Memory B cell (primary cell): ENCODE data around the gene PXN.
A peak's percentile ranks its signal among the peaks of the same experiment; 100 is the strongest.
"Not testable (repeated sequence)": the region's sequence is repeated elsewhere in the genome, so short reads cannot be mapped to it uniquely, and the experiment has no call there.

Experiments used
- ATAC-seq: fragments of 150-1000 bp; cut with Tn5 transposase; 2 replicates; pipeline ENCODE4 v1.10.0; 2021; ENCODE audit warnings: low read depth, mild to moderate bottlenecking, moderate library complexity
- DNase-seq, 2 donors: peaks; one replicate each; pipeline ENCODE4 v3.0.0; 2022; ENCODE audit warnings: low spot score in 2 of 2
- H3K27ac Mint-ChIP-seq: one replicate; pipeline ENCODE4 v1.8.0; 2022; ENCODE audit warnings: mild to moderate bottlenecking, moderate library complexity, mixed read lengths
- H3K27me3 Mint-ChIP-seq: one replicate; pipeline ENCODE4 v1.8.0; 2022; ENCODE audit warnings: mixed read lengths
- H3K36me3 Mint-ChIP-seq: one replicate; pipeline ENCODE4 v1.8.0; 2022; ENCODE audit warnings: mild to moderate bottlenecking, mixed read lengths
- H3K4me1 Mint-ChIP-seq: one replicate; pipeline ENCODE4 v1.8.0; 2022; ENCODE audit warnings: mixed read lengths
- H3K4me3 Mint-ChIP-seq: one replicate; pipeline ENCODE4 v1.8.0; 2022; ENCODE audit warnings: mild to moderate bottlenecking, moderate library complexity, mixed read lengths
- H3K9me3 Mint-ChIP-seq: one replicate; pipeline ENCODE4 v1.8.0; 2022; ENCODE audit warnings: mixed read lengths

Gene PXN

GRCh38 chr12:120239776-120240494 lies 25.6 kb downstream of the PXN start:
- peaks cover 4% of the 10 kb centered on the region for H3K4me1 Mint-ChIP-seq
- ATAC-seq = no peak
- no peaks in the 10 kb centered on the region for H3K36me3 Mint-ChIP-seq
- no peak for DNase-seq
- H3K9me3 Mint-ChIP-seq = no peaks in the 10 kb centered on the region
- no peak overlapping the region for H3K4me3 Mint-ChIP-seq
- H3K27me3 Mint-ChIP-seq = peaks cover 22% of the 10 kb centered on the region
- no peak overlapping the region for H3K27ac Mint-ChIP-seq

GRCh38 chr12:120238839-120239445 lies 26.6 kb downstream of the PXN start:
- no peak for DNase-seq
- Mint-ChIP-seq H3K27me3 (peaks cover 20% of the 10 kb centered on the region), H3K4me3 (no peak overlapping the region)

GRCh38 chr12:120238217-120238616 lies 27.3 kb downstream of the PXN start:
- peaks cover 7% of the 10 kb centered on the region for H3K4me1 Mint-ChIP-seq
- no peak overlapping the region for H3K27ac Mint-ChIP-seq
- H3K27me3 Mint-ChIP-seq = peaks cover 19% of the 10 kb centered on the region
- DNase-seq (no peak), ATAC-seq (no peak)
- H3K36me3 Mint-ChIP-seq = no peaks in the 10 kb centered on the region
- H3K4me3 Mint-ChIP-seq = no peak overlapping the region
- no peaks in the 10 kb centered on the region for H3K9me3 Mint-ChIP-seq

More at GRCh38 chr12:120238839-120239445, 26.6 kb downstream of the PXN start:
- no peaks in the 10 kb centered on the region for H3K9me3 Mint-ChIP-seq
- peaks cover 4% of the 10 kb centered on the region for H3K4me1 Mint-ChIP-seq
- no peak overlapping the region for H3K27ac Mint-ChIP-seq
- H3K36me3 Mint-ChIP-seq = no peaks in the 10 kb centered on the region
- no peak for ATAC-seq

GRCh38 chr12:120237360-120238171 lies 28.0 kb downstream of the PXN start:
- ATAC-seq (no peak), DNase-seq (no peak)
- no peaks in the 10 kb centered on the region for H3K9me3 Mint-ChIP-seq
- H3K27ac Mint-ChIP-seq = no peak overlapping the region
- no peak overlapping the region for H3K4me3 Mint-ChIP-seq
- peaks cover 21% of the 10 kb centered on the region for H3K27me3 Mint-ChIP-seq
- no peaks in the 10 kb centered on the region for H3K36me3 Mint-ChIP-seq
- H3K4me1 Mint-ChIP-seq = peaks cover 12% of the 10 kb centered on the region

- peaks cover 12% of the 10 kb centered on the region for H3K4me1 Mint-ChIP-seq
- DNase-seq, H3K4me3 Mint-ChIP-seq, H3K27ac Mint-ChIP-seq, H3K36me3 Mint-ChIP-seq, ATAC-seq, H3K9me3 Mint-ChIP-seq: not testable (repeated sequence)
- H3K27me3 Mint-ChIP-seq = peaks cover 24% of the 10 kb centered on the region
Measured at GRCh38 chr12:120236809-120237208, 28.7 kb downstream of the PXN start.

- no peak overlapping the region for H3K4me3 Mint-ChIP-seq
- ATAC-seq (peak; percentile 29), DNase-seq (no peak)
- H3K36me3 Mint-ChIP-seq = no peaks in the 10 kb centered on the region
- H3K9me3 Mint-ChIP-seq = no peaks in the 10 kb centered on the region
- H3K4me1 Mint-ChIP-seq = peaks cover 12% of the 10 kb centered on the region
- no peak overlapping the region for H3K27ac Mint-ChIP-seq
- H3K27me3 Mint-ChIP-seq = peaks cover 19% of the 10 kb centered on the region
Measured at GRCh38 chr12:120235369-120236323, 29.9 kb downstream of the PXN start.

- ATAC-seq (no peak), DNase-seq (no peak)
- Mint-ChIP-seq H3K4me1 (peaks cover 12% of the 10 kb centered on the region), H3K27me3 (peaks cover 19% of the 10 kb centered on the region), H3K27ac (no peak overlapping the region), H3K36me3 (no peaks in the 10 kb centered on the region), H3K9me3 (no peaks in the 10 kb centered on the region), H3K4me3 (no peak overlapping the region)
Measured at GRCh38 chr12:120234643-120235368, 30.7 kb downstream of the PXN start.

- DNase-seq = no peak
- Mint-ChIP-seq H3K27ac (no peak overlapping the region), H3K36me3 (no peaks in the 10 kb centered on the region), H3K4me1 (peaks cover 18% of the 10 kb centered on the region), H3K4me3 (no peak overlapping the region), H3K27me3 (peaks cover 17% of the 10 kb centered on the region), H3K9me3 (no peaks in the 10 kb centered on the region)
- ATAC-seq = no peak
Measured at GRCh38 chr12:120231316-120232011, 34.1 kb downstream of the PXN start.

- H3K36me3 Mint-ChIP-seq = no peaks in the 10 kb centered on the region
- no peak overlapping the region for H3K27ac Mint-ChIP-seq
- no peak for DNase-seq
- no peak overlapping the region for H3K4me3 Mint-ChIP-seq
- no peaks in the 10 kb centered on the region for H3K9me3 Mint-ChIP-seq
- peaks cover 17% of the 10 kb centered on the region for H3K27me3 Mint-ChIP-seq
- ATAC-seq = no peak
- peaks cover 22% of the 10 kb centered on the region for H3K4me1 Mint-ChIP-seq
Measured at GRCh38 chr12:120230974-120231315, 34.6 kb downstream of the PXN start.

GRCh38 chr12:120230326-120230973 lies 35.1 kb downstream of the PXN start:
- Mint-ChIP-seq H3K4me3 (no peak overlapping the region), H3K27me3 (peaks cover 14% of the 10 kb centered on the region), H3K36me3 (no peaks in the 10 kb centered on the region), H3K9me3 (no peaks in the 10 kb centered on the region), H3K27ac (no peak overlapping the region), H3K4me1 (peaks cover 21% of the 10 kb centered on the region)
- no peak for ATAC-seq
- no peak for DNase-seq

- peaks cover 20% of the 10 kb centered on the region for H3K4me1 Mint-ChIP-seq
- no peak overlapping the region for H3K4me3 Mint-ChIP-seq
- H3K27ac Mint-ChIP-seq = no peak overlapping the region
- no peaks in the 10 kb centered on the region for H3K36me3 Mint-ChIP-seq
- ATAC-seq (no peak), DNase-seq (no peak)
- H3K9me3 Mint-ChIP-seq = no peaks in the 10 kb centered on the region
- peaks cover 13% of the 10 kb centered on the region for H3K27me3 Mint-ChIP-seq
Measured at GRCh38 chr12:120229487-120230325, 35.8 kb downstream of the PXN start.

GRCh38 chr12:120229071-120229486 lies 36.5 kb downstream of the PXN start:
- no peak for ATAC-seq
- no peaks in the 10 kb centered on the region for H3K36me3 Mint-ChIP-seq
- no peak overlapping the region for H3K4me3 Mint-ChIP-seq
- no peak overlapping the region for H3K27ac Mint-ChIP-seq
- no peak for DNase-seq
- H3K4me1 Mint-ChIP-seq = peaks cover 20% of the 10 kb centered on the region
- peaks cover 13% of the 10 kb centered on the region for H3K27me3 Mint-ChIP-seq
- H3K9me3 Mint-ChIP-seq = no peaks in the 10 kb centered on the region
